SIG-M5 treated with dmso at 0.1 percent for 504 hours (cell line): ENCODE results near the gene HMGXB4.

ENCODE experiments used
- DNase-seq: peaks from one replicate; lab custom pipeline; 2025; ENCODE audit not compliant: unreplicated experiment; lab: John Stamatoyannopoulos, UW

HMGXB4 gene

GRCh38 chr22:35310556-35311550 is 53.6 kb downstream of the HMGXB4 start:
- DNase-seq, result no peak

GRCh38 chr22:35311551-35311999 is 54.3 kb downstream of the HMGXB4 start:
- no peak for DNase-seq

GRCh38 chr22:35312198-35313059 is 55.1 kb downstream of the HMGXB4 start:
- DNase-seq, result peak; percentile 6

- DNase-seq, result no peak
These were observed 56.2 kb downstream of the HMGXB4 start for GRCh38 chr22:35313311-35314121.

GRCh38 chr22:35314161-35314942 is 57.1 kb downstream of the HMGXB4 start:
- DNase-seq, result no peak

GRCh38 chr22:35315141-35315854 is 58.0 kb downstream of the HMGXB4 start:
- DNase-seq, result no peak

GRCh38 chr22:35315855-35316745 is 58.8 kb downstream of the HMGXB4 start:
- no peak for DNase-seq

GRCh38 chr22:35316751-35317150 is 59.5 kb downstream of the HMGXB4 start:
- no peak for DNase-seq

- DNase-seq, result no peak
These were observed 60.5 kb downstream of the HMGXB4 start for GRCh38 chr22:35317680-35318290.

GRCh38 chr22:35318346-35319215 is 61.3 kb downstream of the HMGXB4 start:
- DNase-seq, result no peak

GRCh38 chr22:35319244-35319985 is 62.1 kb downstream of the HMGXB4 start:
- DNase-seq, result no peak

- DNase-seq, result no peak
These were observed 64.8 kb downstream of the HMGXB4 start for GRCh38 chr22:35322126-35322525.

GRCh38 chr22:35322893-35323292 is 65.6 kb downstream of the HMGXB4 start:
- DNase-seq, result no peak

GRCh38 chr22:35323305-35323704 is 66.0 kb downstream of the HMGXB4 start:
- DNase-seq, result no peak

- DNase-seq, result no peak
These were observed 66.8 kb downstream of the HMGXB4 start for GRCh38 chr22:35324067-35324466.

GRCh38 chr22:35324762-35325161 is 67.5 kb downstream of the HMGXB4 start:
- no peak for DNase-seq
